Measurements from ENCODE around the gene CAPN7. TPM values are rescaled to one million over a fixed set of nuclear protein-coding genes. Genes with fewer than 3 reads are reported as not detected.

The CAPN7 gene
- total and polyA plus RNA-seq, 8 donors = 7.1 to 23.9 (median 18.8) TPM

GRCh38 chr3:15289661-15290060 lies 83.6 kb downstream of the CAPN7 start:
- H3K4me1 ChIP-seq = peaks cover 0 to 4% (median 0%) of the 10 kb centered on the region in 3 donors
- H3K27me3 ChIP-seq = no peaks in the 10 kb centered on the region
- H3K36me3 ChIP-seq = no peaks in the 10 kb centered on the region
- DNase-seq (no peak), FAIRE-seq (no peak), ATAC-seq (no peak)
- H3K4me3 ChIP-seq = no peak overlapping the region
- intact Hi-C loops (cut with DNase I) = no loop called here
- no peaks in the 10 kb centered on the region for H3K9me3 ChIP-seq
- no peak overlapping the region for H3K27ac ChIP-seq
- no peak for TF ChIP-seq CTCF (IDR thresholded peaks at IDR 0.05)
- 81 to 98% methylated on average over 1 of the region's 1 CpG for WGBS, 2 donors

GRCh38 chr3:15290736-15291135 lies 84.7 kb downstream of the CAPN7 start:
- no peak for DNase-seq
- Histone ChIP-seq H3K36me3 (no peaks in the 10 kb centered on the region), H3K27me3 (no peaks in the 10 kb centered on the region), H3K27ac (no peak overlapping the region), H3K9me3 (no peaks in the 10 kb centered on the region), H3K4me3 (no peak overlapping the region), H3K4me1 (peaks cover 0 to 4% (median 0%) of the 10 kb centered on the region in 3 donors)
- intact Hi-C loops (cut with DNase I) = no loop called here
- no peak for ATAC-seq
- WGBS, 2 donors = 87% methylated on average over 3 of the region's 3 CpGs
- no peak for TF ChIP-seq CTCF (IDR thresholded peaks at IDR 0.05)
- FAIRE-seq = no peak

GRCh38 chr3:15291589-15292541 lies 85.8 kb downstream of the CAPN7 start:
- intact Hi-C loops (cut with DNase I) = no loop called here
- no peak overlapping the region for H3K4me3 ChIP-seq

GRCh38 chr3:15292765-15293522 lies 86.9 kb downstream of the CAPN7 start:
- H3K27ac ChIP-seq = no peak overlapping the region
- intact Hi-C loops (cut with DNase I) = no loop called here
- ATAC-seq = peak; percentile 8 to 45 (median 32)
- H3K36me3 ChIP-seq = no peaks in the 10 kb centered on the region
- WGBS, 2 donors = 49 to 55% methylated on average over 13 of the region's 13 CpGs
- FAIRE-seq = no peak
- no peaks in the 10 kb centered on the region for H3K9me3 ChIP-seq
- peaks cover 0 to 4% (median 0%) of the 10 kb centered on the region in 3 donors for H3K4me1 ChIP-seq
- peak in 1 of 6 donors; percentile 54 for DNase-seq
- TF ChIP-seq CTCF (IDR thresholded peaks at IDR 0.05) = no peak
- no peak overlapping the region for H3K4me3 ChIP-seq
- no peaks in the 10 kb centered on the region for H3K27me3 ChIP-seq

More at GRCh38 chr3:15291589-15292541, 85.8 kb downstream of the CAPN7 start:
- Histone ChIP-seq H3K4me1 (peaks cover 0 to 4% (median 0%) of the 10 kb centered on the region in 3 donors), H3K27me3 (no peaks in the 10 kb centered on the region), H3K27ac (no peak overlapping the region), H3K9me3 (no peaks in the 10 kb centered on the region), H3K36me3 (no peaks in the 10 kb centered on the region)
- TF ChIP-seq CTCF (IDR thresholded peaks at IDR 0.05) = no peak
- WGBS, 2 donors = 73 to 80% methylated on average over 6 of the region's 6 CpGs
- peak in 2 of 4 donors; percentile 7 to 8 for ATAC-seq
- no peak for DNase-seq
- FAIRE-seq = no peak

All from pancreas (tissue), 10 donors.